CD14-positive monocyte (primary cell): Measurements from ENCODE around the gene VTI1A. TPM values are rescaled to one million over a fixed set of nuclear protein-coding genes. Genes with fewer than 3 reads are reported as not detected.

ENCODE experiments used
- DNase-seq, 3 donors: peaks; one replicate each; pipeline ENCODE4 v3.0.0-alpha.2; 2011 to 2022
- H2AFZ ChIP-seq: 2 replicates; pipeline ENCODE4 v1.6.0; 2012; ENCODE audit warnings: mild to moderate bottlenecking, low read depth, low read length, inconsistent platforms; ENCODE audit not compliant: insufficient read depth, poor library complexity, severe bottlenecking
- H3K27ac ChIP-seq, 2 donors: 1 replicate in 1 of 2; 2 replicates in 1 of 2; pipeline ENCODE4 v1.5.1; 2012 to 2013; ENCODE audit warnings: low read length in 2 of 2, control low read depth in 1 of 2, inconsistent platforms in 1 of 2, low read depth in 1 of 2, mild to moderate bottlenecking in 1 of 2
- H3K27me3 ChIP-seq, 2 donors: one replicate each; pipeline versions ENCODE4 v1.6.0 to v1.6.1; 2011 to 2013; ENCODE audit warnings: low read length in 2 of 2; ENCODE audit not compliant: control insufficient read depth in 2 of 2, insufficient read depth in 2 of 2
- H3K36me3 ChIP-seq, 2 donors: replicated peaks in 1 of 2; 1 replicate in 1 of 2; 2 replicates in 1 of 2; pipeline versions ENCODE4 v1.5.1 to v1.6.1; 2012 to 2013; ENCODE audit warnings: low read length in 2 of 2, control low read depth in 1 of 2, inconsistent platforms in 1 of 2, mild to moderate bottlenecking in 1 of 2; ENCODE audit not compliant: insufficient read depth in 2 of 2, control insufficient read depth in 1 of 2
- H3K4me1 ChIP-seq, 2 donors: 1 replicate in 1 of 2; 2 replicates in 1 of 2; pipeline versions ENCODE4 v1.5.1 to v1.6.1; 2012 to 2013; ENCODE audit warnings: low read length in 2 of 2, control low read depth in 1 of 2, inconsistent platforms in 1 of 2, mild to moderate bottlenecking in 1 of 2, moderate library complexity in 1 of 2; ENCODE audit not compliant: insufficient read depth in 2 of 2, control insufficient read depth in 1 of 2
- H3K4me2 ChIP-seq: replicated peaks from 2 replicates; pipeline ENCODE3; 2012; ENCODE audit warnings: low read length, moderate library complexity, mild to moderate bottlenecking; ENCODE audit not compliant: poor library complexity, severe bottlenecking; ENCODE audit errors: extremely low read depth
- H3K4me3 ChIP-seq, 3 experiments: fragments of 200-600 bp in 1 of 3; sonication (generic) in 1 of 3; replicated peaks in 1 of 3; 1 replicate in 2 of 3; 2 replicates in 1 of 3; pipeline ENCODE4 v1.5.1; 2011 to 2013; ENCODE audit warnings: low read length in 3 of 3, mild to moderate bottlenecking in 3 of 3, control low read depth in 2 of 3, low read depth in 2 of 3, inconsistent platforms in 1 of 3, moderate library complexity in 1 of 3
- H3K79me2 ChIP-seq: 2 replicates; pipeline ENCODE4 v1.6.0; 2012; ENCODE audit warnings: mild to moderate bottlenecking, control low read depth, inconsistent platforms, low read length, moderate library complexity; ENCODE audit not compliant: insufficient read depth
- H3K9ac ChIP-seq: 2 replicates; pipeline ENCODE4 v1.6.0; 2017; ENCODE audit warnings: low read length, mild to moderate bottlenecking; ENCODE audit not compliant: insufficient read depth, poor library complexity, severe bottlenecking
- H3K9me3 ChIP-seq, 2 donors: replicated peaks in 1 of 2; 1 replicate in 1 of 2; 2 replicates in 1 of 2; pipeline versions ENCODE4 v1.5.1 to v1.6.1; 2012 to 2013; ENCODE audit warnings: low read length in 2 of 2, control low read depth in 1 of 2; ENCODE audit not compliant: control insufficient read depth in 1 of 2, insufficient read depth in 1 of 2
- H4K20me1 ChIP-seq: 2 replicates; pipeline ENCODE4 v1.6.0; 2012; ENCODE audit warnings: mild to moderate bottlenecking, low read length, control low read depth, moderate library complexity; ENCODE audit not compliant: insufficient read depth
- H3K27ac Mint-ChIP-seq, 7 donors: one replicate each; pipeline ENCODE4 v1.8.0; 2020; ENCODE audit warnings: mild to moderate bottlenecking in 7 of 7, mixed read lengths in 7 of 7, moderate library complexity in 6 of 7, inconsistent platforms in 2 of 7
- H3K27me3 Mint-ChIP-seq, 3 donors: one replicate each; pipeline ENCODE4 v1.8.0; 2021 to 2022; ENCODE audit warnings: low read depth in 3 of 3, mild to moderate bottlenecking in 3 of 3, mixed read lengths in 3 of 3, moderate library complexity in 3 of 3, inconsistent platforms in 1 of 3
- H3K36me3 Mint-ChIP-seq, 2 donors: one replicate each; pipeline ENCODE4 v1.8.0; 2020; ENCODE audit warnings: mixed read lengths in 2 of 2, inconsistent platforms in 1 of 2, mild to moderate bottlenecking in 1 of 2
- H3K4me1 Mint-ChIP-seq: one replicate; pipeline ENCODE4 v1.8.0; 2020; ENCODE audit warnings: mild to moderate bottlenecking, mixed read lengths
- H3K4me3 Mint-ChIP-seq, 2 donors: one replicate each; pipeline ENCODE4 v1.8.0; 2020; ENCODE audit warnings: mild to moderate bottlenecking in 2 of 2, mixed read lengths in 2 of 2, moderate library complexity in 1 of 2
- H3K9me3 Mint-ChIP-seq, 7 donors: one replicate each; pipeline ENCODE4 v1.8.0; 2020 to 2022; ENCODE audit warnings: mixed read lengths in 7 of 7, mild to moderate bottlenecking in 6 of 7, moderate library complexity in 6 of 7, inconsistent platforms in 2 of 7
- CTCF ChIP-seq: fragments of 200-600 bp; IDR thresholded peaks from one replicate; pipeline ENCODE4 v1.8.0; 2022; ENCODE audit warnings: antibody characterized with exemption, mild to moderate bottlenecking
- WGBS: methylation state at CpG from one replicate; pipeline ENCODE4 v1.1.5; 2013; ENCODE audit warnings: missing lambda C conversion rate; ENCODE audit not compliant: insufficient coverage; 5-methylcytosine and 5-hydroxymethylcytosine counted together
- intact Hi-C, 2 donors: fragments of 100-400 bp; cut with micrococcal nuclease; formaldehyde crosslinking; loops; one replicate each; pipeline versions ENCODE4 v1.15.0 to v1.15.1; 2023
- polyA plus RNA-seq, 3 donors: library from polyadenylated mRNA; depleted of rRNA in 1 of 3; unstranded in 2 of 3; stranded (reverse) in 1 of 3; fragments of 300-500 nt in 2 of 3; fragments of >200 nt in 1 of 3; fragmentation: Illumina TruSeq in 2 of 3; gene quantifications; 1 replicate in 2 of 3; 2 replicates in 1 of 3; pipeline ENCODE4 v1.2.3, GENCODE V29; 2012 to 2021

VTI1A gene
- polyA plus RNA-seq, 3 donors, result 23.6 to 25.4 (median 24.1) TPM

- intact Hi-C loops, result no loop called here
- no peaks in the 10 kb centered on the region for H3K79me2 ChIP-seq
- no peaks in the 10 kb centered on the region for H3K36me3 ChIP-seq
- H3K4me1 Mint-ChIP-seq, result peaks cover 2% of the 10 kb centered on the region
- no peaks in the 10 kb centered on the region for H3K9me3 ChIP-seq
- H3K9me3 Mint-ChIP-seq, result peaks cover 0 to 13% (median 11%) of the 10 kb centered on the region in 7 donors
- no peak overlapping the region for H3K27ac ChIP-seq
- TF ChIP-seq CTCF, result no peak
- H3K4me3 Mint-ChIP-seq, result no peak overlapping the region
- H3K4me2 ChIP-seq, result no peak overlapping the region
- H3K27ac Mint-ChIP-seq, result no peak overlapping the region
- H3K27me3 Mint-ChIP-seq, result peaks cover 0 to 2% (median 0%) of the 10 kb centered on the region in 3 donors
- no peak overlapping the region for H3K9ac ChIP-seq
- no peak for DNase-seq
- H4K20me1 ChIP-seq, result no peaks in the 10 kb centered on the region
- no peaks in the 10 kb centered on the region for H3K27me3 ChIP-seq
- H3K4me3 ChIP-seq, result no peak overlapping the region
- H3K36me3 Mint-ChIP-seq, result peaks cover 6 to 23% of the 10 kb centered on the region in 2 donors
- H3K4me1 ChIP-seq, result no peaks in the 10 kb centered on the region
- whole genome bisulfite sequencing, result 83% methylated on average over 1 of the region's 2 CpGs
- no peak overlapping the region for H2AFZ ChIP-seq
Measured at GRCh38 chr10:112791447-112791846, 344.4 kb downstream of the VTI1A start.

GRCh38 chr10:112792487-112793201, 345.6 kb downstream of the VTI1A start:
- Mint-ChIP-seq H3K36me3 (peaks cover 8 to 23% of the 10 kb centered on the region in 2 donors), H3K27ac (no peak overlapping the region), H3K4me3 (no peak overlapping the region), H3K9me3 (peaks cover 0 to 13% (median 11%) of the 10 kb centered on the region in 7 donors), H3K4me1 (no peaks in the 10 kb centered on the region), H3K27me3 (peaks cover 0 to 3% (median 0%) of the 10 kb centered on the region in 3 donors)
- no peaks in the 10 kb centered on the region for H3K79me2 ChIP-seq
- H3K9me3 ChIP-seq, result no peaks in the 10 kb centered on the region
- no peak for DNase-seq
- no peak overlapping the region for H3K4me3 ChIP-seq
- no peak overlapping the region for H3K4me2 ChIP-seq
- no peak overlapping the region for H2AFZ ChIP-seq
- WGBS, result 79% methylated on average over 6 of the region's 14 CpGs
- H3K27ac ChIP-seq, result no peak overlapping the region
- no peaks in the 10 kb centered on the region for H3K4me1 ChIP-seq
- H3K36me3 ChIP-seq, result no peaks in the 10 kb centered on the region
- no peak for TF ChIP-seq CTCF
- H3K27me3 ChIP-seq, result no peaks in the 10 kb centered on the region
- no peaks in the 10 kb centered on the region for H4K20me1 ChIP-seq
- no peak overlapping the region for H3K9ac ChIP-seq
- intact Hi-C loops, result no loop called here
